Measurements from ENCODE around the gene SPSB4. TPM values are rescaled to one million over a fixed set of nuclear protein-coding genes. Genes with fewer than 3 reads are reported as not detected.
A peak's percentile ranks its signal among the peaks of the same experiment; 100 is the strongest.
"Not testable (repeated sequence)": the region's sequence is repeated elsewhere in the genome, so short reads cannot be mapped to it uniquely, and the experiment has no call there.

SPSB4 gene
- 1 to 10 TPM; 3.0 to 6.9 TPM for total RNA-seq
- long read RNA-seq, partial matches to known transcripts, result 1 of 5 reads
- long read RNA-seq, other reads (novel, unspliced or antisense), result 0 of 5 reads

- intact Hi-C loops (cut with DNase I), result loop anchor here (2.0 to 10.0 kb wide), 2 partner anchors 54 to 142 kb away; no protein-coding TSS in a partner anchor
- ATAC-seq (peak; percentile 92 to 94), DNase-seq (peak; percentile 76)
Observed at GRCh38 chr3:141050576-141051442, at the start of gene SPSB4. Gene SPSB4 (plus strand): TSS chr3:141051347. CDS start chr3:141066105, 14,758 bp downstream.

DNA sequence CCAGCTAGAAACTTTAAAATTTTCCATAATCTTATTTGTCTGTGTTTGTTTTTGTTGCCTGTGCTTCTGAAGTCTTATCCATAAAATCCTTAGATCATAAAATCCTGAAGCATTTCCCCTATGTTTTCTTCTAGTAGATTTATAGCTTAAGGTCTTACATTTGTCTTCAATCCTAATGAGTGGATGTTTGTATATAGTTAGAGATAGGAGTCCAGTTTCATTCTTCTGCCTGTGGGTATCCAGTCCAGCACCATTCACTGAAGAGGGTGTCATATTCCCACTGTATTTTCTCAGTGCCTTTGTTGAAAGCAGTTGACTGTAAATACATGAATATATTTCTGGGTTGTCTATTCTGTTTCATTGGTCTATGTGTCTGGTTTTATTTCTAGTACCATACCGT, 44.8 kb upstream of the SPSB4 start:
- DNase-seq, result no peak
- ATAC-seq, result no peak
- intact Hi-C loops (cut with DNase I), result loop anchor here in 1 of 2 donors (10.0 kb wide), 1 partner anchor 98 kb away; no protein-coding TSS in a partner anchor

DNA sequence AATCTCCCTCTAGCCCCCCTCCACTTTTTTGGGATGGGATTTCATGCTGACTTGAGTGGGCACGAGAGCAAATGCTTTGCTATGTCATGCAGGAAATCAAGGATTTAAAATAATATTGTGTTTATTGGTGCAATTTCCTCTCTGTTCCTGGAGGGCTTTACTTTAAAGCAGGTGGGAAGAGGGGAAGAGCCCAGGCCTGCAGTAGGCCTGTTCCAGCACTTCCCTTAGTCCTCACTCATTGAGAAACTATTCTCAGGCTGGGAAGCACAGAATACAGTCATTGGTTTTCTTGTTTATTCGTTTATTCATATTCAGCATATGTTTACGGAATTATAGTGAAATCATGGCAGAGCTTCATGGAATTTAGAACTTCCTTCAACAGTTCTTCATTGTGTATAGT, 41.7 kb upstream of the SPSB4 start:
- ATAC-seq (no peak), DNase-seq (no peak)
- intact Hi-C loops (cut with DNase I), result loop anchor here in 1 of 2 donors (10.0 kb wide), 1 partner anchor 95 kb away; no protein-coding TSS in a partner anchor

DNA sequence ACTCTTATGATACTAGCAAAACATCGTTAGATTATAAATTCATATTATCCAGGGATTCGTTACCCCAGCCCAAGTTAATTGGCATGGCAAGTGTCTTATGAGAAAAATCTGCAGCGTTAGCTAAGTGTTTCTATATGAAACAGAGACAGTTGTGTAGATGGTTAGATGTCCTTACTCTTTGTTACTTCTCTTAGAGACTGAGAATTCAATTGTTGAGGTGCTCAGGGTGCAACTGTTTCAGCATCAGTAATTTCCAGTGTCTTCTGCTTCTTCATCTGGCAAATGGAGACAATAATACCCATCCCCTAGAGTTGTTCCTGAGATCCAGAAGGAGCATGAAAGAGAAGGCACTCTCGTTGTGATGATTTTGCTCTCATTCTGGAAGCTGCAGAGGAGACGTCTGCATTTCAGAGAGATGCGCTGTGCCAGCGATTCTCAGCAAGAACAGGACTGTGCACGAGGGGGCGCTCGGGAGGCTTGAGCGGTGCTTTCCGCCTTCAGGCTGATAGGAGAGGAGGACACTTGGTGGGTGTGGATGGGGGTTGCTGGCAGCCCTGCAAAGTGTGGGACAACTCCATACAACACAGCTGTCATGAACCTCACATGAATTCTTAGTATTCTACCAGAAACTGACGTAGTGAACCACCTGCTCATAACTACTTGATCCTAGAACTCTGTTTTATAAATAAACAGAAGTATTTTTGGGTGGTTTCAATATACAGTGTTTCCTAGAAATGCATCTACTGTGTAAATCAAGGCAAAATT, 39.7 kb upstream of the SPSB4 start:
- ATAC-seq (peak; percentile 81 to 87), DNase-seq (peak; percentile 85)
- intact Hi-C loops (cut with DNase I), result loop anchor here (2.0 to 5.0 kb wide), 2 partner anchors 93 to 181 kb away; no protein-coding TSS in a partner anchor

DNA sequence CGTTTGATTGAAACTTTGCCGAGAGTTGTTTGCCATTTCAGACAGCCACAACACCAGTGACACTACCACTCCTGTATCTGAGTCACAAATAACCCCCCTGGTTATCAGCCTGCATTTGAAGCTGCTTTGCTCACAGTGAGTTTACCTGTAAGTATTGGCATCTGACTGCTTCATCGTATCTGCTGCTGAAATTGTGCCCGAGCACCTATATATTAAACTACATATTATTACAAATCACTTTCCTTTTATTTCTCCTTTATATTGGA, 39.2 kb upstream of the SPSB4 start:
- intact Hi-C loops (cut with DNase I), result loop anchor here (2.0 to 5.0 kb wide), 2 partner anchors 93 to 180 kb away; no protein-coding TSS in a partner anchor
- DNase-seq (no peak), ATAC-seq (no peak)

DNA sequence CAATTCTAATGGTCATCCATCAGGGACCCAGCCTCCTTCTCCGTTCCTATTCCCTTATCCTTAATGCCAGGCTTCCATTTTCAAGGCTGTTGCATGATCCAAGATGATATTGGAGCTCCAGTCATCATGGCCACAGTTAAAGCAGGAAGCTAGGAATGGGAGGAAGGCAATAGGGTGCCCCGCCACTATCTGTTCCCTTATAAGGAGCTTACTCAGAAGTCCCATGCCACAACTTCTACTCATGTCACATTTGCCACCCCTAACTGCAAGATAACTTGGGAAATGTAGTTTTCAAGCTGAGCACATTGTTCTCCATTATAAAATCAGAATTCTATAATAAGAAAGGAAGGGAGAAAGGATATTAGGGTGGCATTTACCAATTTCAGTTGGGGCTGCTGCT, 38.6 kb upstream of the SPSB4 start:
- intact Hi-C loops (cut with DNase I), result loop anchor here in 1 of 2 donors (5.0 kb wide), 1 partner anchor 180 kb away; no protein-coding TSS in a partner anchor
- no peak for ATAC-seq

GRCh38 chr3:141015481-141015880, 35.7 kb upstream of the SPSB4 start:
- intact Hi-C loops (cut with DNase I), result no loop called here
- ATAC-seq, result no peak
- no peak for DNase-seq

More for the DNA sequence above, 38.6 kb upstream of the SPSB4 start:
- no peak for DNase-seq

DNA sequence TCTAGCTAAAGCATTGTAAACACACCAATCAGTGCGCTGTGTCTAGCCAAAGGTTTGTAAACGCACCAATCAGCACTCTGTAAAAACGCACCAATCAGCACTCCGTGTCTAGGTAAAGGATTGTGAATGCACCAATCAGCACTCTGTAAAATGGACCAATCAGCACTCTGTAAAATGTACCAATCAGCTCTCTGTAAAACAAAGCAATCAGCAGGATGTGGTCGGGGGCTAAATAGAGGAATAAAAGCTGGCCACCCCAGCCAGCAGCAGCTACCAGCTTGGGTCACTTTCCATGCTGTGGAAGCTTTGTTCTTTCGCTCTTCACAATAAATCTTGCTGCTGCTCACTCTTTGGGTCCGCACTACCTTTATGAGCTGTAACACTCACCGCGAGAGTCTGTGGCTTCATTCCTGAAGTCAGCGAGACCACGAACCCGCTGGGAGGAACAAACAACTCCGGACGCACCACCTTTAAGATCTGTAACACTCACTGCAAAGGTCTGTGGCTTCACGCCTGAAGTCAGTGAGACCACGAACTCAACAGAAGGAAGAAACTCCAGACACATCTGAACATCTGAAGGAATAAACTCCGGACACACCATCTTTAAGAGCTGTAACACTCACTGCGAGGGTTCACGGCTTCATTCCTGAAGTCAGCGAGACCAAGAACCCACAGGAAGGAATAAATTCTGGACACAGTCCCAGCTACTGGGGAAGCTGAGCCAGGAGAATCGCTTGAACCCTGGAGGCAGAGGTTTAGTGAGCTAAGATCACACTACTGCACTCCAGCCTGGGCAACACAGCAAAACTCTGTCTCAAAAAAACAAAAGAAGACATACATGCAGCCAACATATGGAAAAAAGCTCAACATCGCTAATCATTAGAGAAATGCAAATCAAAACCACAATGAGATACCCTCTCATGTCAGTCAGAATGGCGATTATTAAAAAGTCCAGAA, 33.5 kb upstream of the SPSB4 start:
- intact Hi-C loops (cut with DNase I); ATAC-seq; DNase-seq: not testable (repeated sequence)

DNA sequence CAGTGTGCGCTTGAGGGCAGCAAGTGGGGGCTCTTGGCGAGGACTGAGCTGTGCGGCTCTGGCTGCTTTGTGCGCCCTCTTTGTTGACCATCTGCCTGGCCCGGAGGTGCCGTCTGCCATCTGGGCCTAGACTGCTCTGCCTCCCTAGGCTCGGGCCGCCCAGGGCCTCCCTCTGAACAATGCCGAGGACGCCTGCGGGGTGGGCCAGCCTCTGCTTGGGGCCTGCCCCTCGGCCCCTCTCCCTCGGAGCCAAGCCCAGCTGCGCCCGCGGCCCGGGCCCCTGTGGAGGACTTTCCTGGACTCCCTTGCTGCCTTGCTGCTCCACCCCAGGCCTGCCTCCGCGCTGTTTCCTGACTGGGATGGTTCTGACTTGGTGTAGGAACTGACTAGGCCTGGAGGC, 31.9 kb upstream of the SPSB4 start:
- DNase-seq (no peak), ATAC-seq (no peak)
- intact Hi-C loops (cut with DNase I), result no loop called here

DNA sequence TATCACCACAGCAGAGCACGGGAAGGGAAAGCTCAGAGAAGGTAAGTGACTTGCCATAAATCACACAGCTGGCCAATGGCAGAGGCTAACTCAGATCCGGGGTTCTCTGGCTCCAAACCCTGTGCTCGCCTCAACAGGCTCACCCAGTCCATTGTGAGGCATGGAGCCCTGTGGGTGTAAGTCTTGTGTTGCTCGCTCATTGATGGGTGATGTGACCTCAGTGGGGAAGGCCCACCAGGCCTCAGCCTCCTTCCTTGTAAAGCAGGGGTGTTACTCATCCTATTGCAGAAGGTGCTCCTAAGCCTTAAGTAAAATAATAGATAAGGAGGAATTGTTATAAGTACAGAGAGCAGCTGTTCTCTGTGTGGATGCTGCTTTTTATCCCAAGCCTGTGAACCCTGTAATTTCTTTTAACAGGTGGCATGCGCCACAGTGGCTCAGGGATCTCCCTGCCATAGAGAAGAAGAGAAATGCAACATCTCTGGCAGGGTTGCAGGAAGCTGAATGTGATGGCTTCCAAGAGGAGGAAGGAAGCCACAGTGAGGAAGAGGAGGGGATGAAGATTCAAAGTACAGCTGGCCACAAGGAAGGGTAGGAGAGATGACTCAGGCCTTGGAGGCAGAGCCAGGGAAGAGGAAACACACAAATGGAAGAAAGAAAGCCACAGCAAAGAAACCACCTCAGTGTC, 30.9 kb upstream of the SPSB4 start:
- intact Hi-C loops (cut with DNase I), result no loop called here
- ATAC-seq, result no peak
- DNase-seq, result no peak

DNA sequence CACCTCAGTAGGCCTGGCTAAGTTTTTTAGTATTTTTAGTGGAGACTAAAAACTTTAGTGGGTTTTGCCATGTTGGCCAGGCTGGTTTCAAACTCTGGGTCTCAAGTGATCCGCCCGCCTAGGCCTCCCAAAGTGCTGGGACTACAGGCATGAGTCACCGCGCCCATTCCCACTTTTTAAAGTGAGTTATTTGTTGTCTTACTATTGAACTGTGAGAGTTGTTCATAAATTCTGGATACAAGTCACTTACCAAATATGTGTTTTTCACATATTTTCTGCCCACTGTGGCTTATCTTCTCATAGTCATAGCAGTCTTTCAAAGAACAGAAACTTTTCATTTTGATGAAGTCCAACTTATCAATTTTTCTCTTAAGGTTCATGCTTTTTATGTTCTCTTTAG, 29.9 kb upstream of the SPSB4 start:
- intact Hi-C loops (cut with DNase I), result no loop called here
- DNase-seq (no peak), ATAC-seq (no peak)

DNA sequence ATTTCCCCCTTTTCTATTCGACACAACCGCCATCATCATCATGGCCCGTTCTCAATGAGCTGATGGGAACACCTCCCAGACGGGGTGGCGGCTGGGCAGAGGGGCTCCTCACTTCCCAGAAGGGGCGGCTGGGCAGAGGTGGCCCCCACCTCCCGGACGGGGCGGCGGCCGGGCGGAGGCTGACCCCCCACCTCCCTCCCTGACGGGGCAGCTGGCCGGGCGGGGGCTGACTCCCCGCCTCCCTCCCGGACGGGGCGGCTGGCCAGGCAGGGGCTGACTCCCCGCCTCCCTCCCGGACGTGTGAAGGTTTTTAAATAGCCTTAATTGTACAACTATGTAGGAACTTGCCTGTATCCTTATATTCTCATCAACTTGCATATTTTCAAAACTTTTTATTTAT, 20.9 kb upstream of the SPSB4 start:
- DNase-seq (no peak), ATAC-seq (no peak)
- intact Hi-C loops (cut with DNase I), result no loop called here

GRCh38 chr3:141039589-141039988, 11.6 kb upstream of the SPSB4 start:
- intact Hi-C loops (cut with DNase I), result no loop called here
- DNase-seq, result no peak
- no peak for ATAC-seq

DNA sequence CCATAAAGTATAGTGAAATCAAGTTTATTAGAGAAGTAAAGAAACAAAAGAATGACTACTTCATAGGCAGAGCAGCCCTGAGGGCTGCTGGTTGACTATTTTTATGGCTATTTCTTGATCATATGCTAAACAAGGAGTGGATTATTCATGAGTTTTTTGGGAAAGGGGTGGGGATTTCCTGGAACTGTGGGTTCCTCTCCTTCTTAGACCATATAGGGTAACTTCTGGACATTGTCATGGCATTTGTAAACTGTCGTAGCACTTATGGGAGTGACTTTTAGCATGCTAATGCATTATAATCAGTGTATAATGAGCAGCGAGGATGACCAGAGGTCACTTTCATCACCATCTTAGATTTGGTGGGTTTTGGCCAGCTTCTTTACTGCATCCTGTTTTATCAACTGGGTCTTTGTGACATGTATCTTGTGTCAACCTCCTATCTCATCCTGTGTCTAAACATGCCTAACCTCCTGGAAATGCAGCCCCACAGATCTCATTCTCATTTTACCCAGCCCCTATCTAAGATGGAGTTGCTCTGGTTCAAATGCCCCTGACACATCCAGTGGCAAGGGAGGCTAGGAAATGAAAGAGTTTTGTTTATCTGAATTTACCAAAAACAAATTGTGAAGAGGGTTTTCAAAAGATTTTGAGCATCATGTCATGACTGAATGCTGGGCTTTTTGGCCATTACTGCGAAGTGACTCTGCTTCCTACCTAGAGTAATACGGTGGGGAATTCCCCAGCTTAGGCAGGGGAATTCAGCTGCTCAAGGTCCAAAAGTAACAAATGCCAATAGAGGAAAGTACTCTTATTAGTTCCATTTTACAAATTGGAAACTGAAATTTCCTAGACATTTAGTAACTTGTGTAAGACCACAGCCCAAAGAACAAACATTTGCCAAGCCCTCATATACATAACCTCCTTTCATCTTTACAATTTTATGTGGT, 6.2 kb upstream of the SPSB4 start:
- intact Hi-C loops (cut with DNase I), result no loop called here
- ATAC-seq (no peak), DNase-seq (no peak)

DNA sequence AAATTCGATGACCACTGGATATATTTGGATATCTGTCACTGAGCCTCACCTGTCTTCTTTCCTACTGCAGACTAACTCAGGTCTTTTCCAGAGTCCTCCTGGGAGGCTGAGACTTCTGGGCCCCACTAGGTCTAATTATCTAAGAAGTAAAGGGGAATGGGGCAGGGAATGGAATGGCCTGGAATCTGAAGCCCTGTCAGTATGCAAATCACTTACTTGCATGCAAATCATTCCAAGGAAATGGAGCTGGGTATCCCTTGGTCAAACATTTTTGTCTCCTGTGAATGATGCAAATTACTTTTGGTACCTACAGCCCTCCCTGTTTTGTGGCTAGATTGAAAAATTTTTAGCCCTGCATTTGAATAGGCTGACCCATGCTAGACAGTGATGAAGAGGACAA, 5.3 kb upstream of the SPSB4 start:
- DNase-seq, result no peak
- no peak for ATAC-seq
- intact Hi-C loops (cut with DNase I), result no loop called here

DNA sequence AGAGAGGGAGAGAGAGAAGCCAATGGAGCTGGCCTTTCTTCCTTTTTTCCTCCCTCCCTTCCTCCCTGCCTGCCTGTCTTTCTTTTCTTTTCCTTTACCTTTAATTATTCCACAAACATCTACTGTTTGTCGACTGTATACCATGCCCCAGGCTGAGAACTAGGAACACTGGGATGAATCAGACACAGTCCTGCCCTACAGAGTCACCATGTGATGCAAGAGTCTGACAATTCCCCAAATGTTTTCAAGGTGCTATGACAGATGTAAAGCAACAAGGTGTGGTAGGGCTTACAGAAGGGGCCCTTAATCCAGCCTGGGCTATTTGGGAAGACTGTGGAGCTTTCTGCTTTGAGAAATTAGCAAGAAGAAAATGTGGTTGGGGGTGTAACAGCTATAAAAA, 4.0 kb upstream of the SPSB4 start:
- no peak for ATAC-seq
- intact Hi-C loops (cut with DNase I), result no loop called here

DNA sequence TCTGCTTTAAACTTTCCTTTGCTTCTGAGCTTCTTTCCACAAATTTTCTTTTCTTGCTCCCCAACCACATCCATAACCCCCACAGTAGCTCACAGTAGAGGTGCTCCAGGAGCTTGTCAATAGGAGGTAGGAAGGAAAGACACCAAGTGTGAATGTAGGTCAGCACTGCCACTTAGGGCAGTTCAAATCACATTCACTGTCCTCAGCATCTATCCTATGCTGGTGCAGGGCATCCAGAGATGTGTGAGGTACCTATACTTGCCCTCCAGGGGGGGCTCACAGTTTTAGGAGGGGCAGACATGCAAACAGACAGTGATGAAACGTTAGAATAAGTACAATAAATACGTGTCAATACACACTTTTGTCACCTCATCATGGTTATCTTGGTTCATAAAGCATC, 1.5 kb upstream of the SPSB4 start:
- no peak for DNase-seq
- intact Hi-C loops (cut with DNase I), result loop anchor here (2.0 to 10.0 kb wide), 2 partner anchors 55 to 143 kb away; no protein-coding TSS in a partner anchor
- ATAC-seq, result no peak

More for the DNA sequence above, 4.0 kb upstream of the SPSB4 start:
- no peak for DNase-seq
